Gastrocnemius medialis (tissue), 4 donors: ENCODE measurements around the gene GSPT1. TPM values are rescaled to one million over a fixed set of nuclear protein-coding genes. Genes with fewer than 3 reads are reported as not detected.
"Not testable (repeated sequence)": the region's sequence is repeated elsewhere in the genome, so short reads cannot be mapped to it uniquely, and the experiment has no call there.

Source experiments
- ATAC-seq, 2 donors: fragments of 150-250 bp; one replicate each; pipeline ENCODE4 v1.9.1; 2016
- DNase-seq, 2 donors: peaks; one replicate each; pipeline ENCODE4 v3.0.0-alpha.2; 2019
- H3K27ac ChIP-seq, 4 donors: fragments of 200-600 bp; sonication (generic); 1 replicate in 1 of 4; 2 replicates in 3 of 4; pipeline ENCODE4 v1.5.1; 2016 to 2018; ENCODE audit warnings: mild to moderate bottlenecking in 2 of 4, moderate library complexity in 1 of 4
- H3K27me3 ChIP-seq, 3 donors: fragments of 200-600 bp; sonication (generic) in 2 of 3; 1 replicate in 1 of 3; 2 replicates in 2 of 3; pipeline versions ENCODE4 v1.5.1 to v1.6.0; 2016 to 2019; ENCODE audit warnings: mild to moderate bottlenecking in 1 of 3, moderate library complexity in 1 of 3
- H3K36me3 ChIP-seq, 2 donors: fragments of 200-600 bp; sonication (generic) in 1 of 2; one replicate each; pipeline ENCODE4 v1.5.1; 2017 to 2018
- H3K4me1 ChIP-seq, 2 donors: fragments of 200-600 bp; sonication (generic) in 1 of 2; one replicate each; pipeline ENCODE4 v1.5.1; 2016 to 2017; ENCODE audit warnings: mild to moderate bottlenecking in 2 of 2
- H3K4me3 ChIP-seq, 4 donors: fragments of 200-600 bp; sonication (generic) in 3 of 4; 1 replicate in 1 of 4; 2 replicates in 3 of 4; pipeline ENCODE4 v1.5.1; 2016 to 2019; ENCODE audit warnings: mild to moderate bottlenecking in 2 of 4
- H3K9me3 ChIP-seq, 3 donors: fragments of 200-600 bp; sonication (generic) in 2 of 3; 1 replicate in 1 of 3; 2 replicates in 2 of 3; pipeline ENCODE4 v1.5.1; 2016 to 2019
- POLR2A ChIP-seq, 2 donors: fragments of 450-650 bp; IDR thresholded peaks; one replicate each; pipeline ENCODE4 v1.6.1; 2017; ENCODE audit warnings: antibody characterized with exemption in 2 of 2, mild to moderate bottlenecking in 2 of 2, moderate library complexity in 2 of 2
- in situ Hi-C, 4 donors: fragments of 200-750 bp; cut with MboI; loops; one replicate each; pipeline versions ENCODE4 v1.15.0 to v1.8.0; 2017; ENCODE audit warnings: low sequenced_read_pairs in 4 of 4
- intact Hi-C: fragments of 100-400 bp; cut with DNase I; formaldehyde crosslinking; loops from one replicate; pipeline ENCODE4 v1.15.1; 2023; ENCODE audit warnings: low total_unique reads
- total RNA-seq, 4 donors: library from RNA; depleted of rRNA; stranded (reverse); fragments of >200 nt; gene quantifications; one replicate each; pipeline versions ENCODE4 v1.1.0 to v1.2.3, GENCODE V29; 2016
- TF ChIP-seq, protein P1 (sequence below), 5 experiments: fragments of 450-650 bp in 3 of 5; fragments of 200-600 bp in 2 of 5; sonication (generic) in 2 of 5; IDR thresholded peaks in 4 of 5; conservative IDR thresholded peaks in 1 of 5; 1 replicate in 4 of 5; 2 replicates in 1 of 5; pipeline ENCODE4 v1.5.1; 2016 to 2019; ENCODE audit warnings: antibody characterized with exemption in 5 of 5, mild to moderate bottlenecking in 3 of 5, moderate library complexity in 3 of 5

GSPT1 gene
- total RNA-seq, 4 donors from 2014 or later, result 86.9 to 169 (median 139) TPM

DNA sequence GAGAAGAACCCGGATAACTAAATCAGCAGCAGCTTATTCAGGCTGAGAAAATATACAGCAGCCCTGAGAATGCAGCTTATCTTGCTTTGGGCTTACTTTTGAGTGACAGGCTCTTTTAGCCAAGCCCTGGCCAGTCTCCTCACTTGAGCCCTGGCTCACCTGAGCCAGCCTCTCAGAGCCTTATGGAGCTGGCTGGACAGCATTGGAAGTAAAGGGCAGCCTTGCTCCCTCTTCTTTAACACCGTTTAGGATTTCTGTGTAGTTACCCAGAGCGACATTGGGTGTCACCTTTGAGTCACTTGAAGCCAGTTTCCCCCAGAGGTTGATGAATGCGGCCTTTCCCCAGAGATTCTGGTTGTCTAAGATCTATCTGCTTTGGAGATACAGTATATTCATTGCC lies 33.8 kb upstream of the GSPT1 start:
- ATAC-seq, result peak in 1 of 2 donors; percentile 74
- in situ Hi-C loops, result no loop called here
- no peaks in the 10 kb centered on the region for H3K4me1 ChIP-seq
- H3K4me3 ChIP-seq, result no peak overlapping the region
- intact Hi-C loops, result loop anchor here (1.0 kb wide), 1 partner anchor 119 kb away; no protein-coding TSS in a partner anchor
- no peak overlapping the region for H3K27ac ChIP-seq
- no peaks in the 10 kb centered on the region for H3K9me3 ChIP-seq
- TF ChIP-seq, protein P1, sequence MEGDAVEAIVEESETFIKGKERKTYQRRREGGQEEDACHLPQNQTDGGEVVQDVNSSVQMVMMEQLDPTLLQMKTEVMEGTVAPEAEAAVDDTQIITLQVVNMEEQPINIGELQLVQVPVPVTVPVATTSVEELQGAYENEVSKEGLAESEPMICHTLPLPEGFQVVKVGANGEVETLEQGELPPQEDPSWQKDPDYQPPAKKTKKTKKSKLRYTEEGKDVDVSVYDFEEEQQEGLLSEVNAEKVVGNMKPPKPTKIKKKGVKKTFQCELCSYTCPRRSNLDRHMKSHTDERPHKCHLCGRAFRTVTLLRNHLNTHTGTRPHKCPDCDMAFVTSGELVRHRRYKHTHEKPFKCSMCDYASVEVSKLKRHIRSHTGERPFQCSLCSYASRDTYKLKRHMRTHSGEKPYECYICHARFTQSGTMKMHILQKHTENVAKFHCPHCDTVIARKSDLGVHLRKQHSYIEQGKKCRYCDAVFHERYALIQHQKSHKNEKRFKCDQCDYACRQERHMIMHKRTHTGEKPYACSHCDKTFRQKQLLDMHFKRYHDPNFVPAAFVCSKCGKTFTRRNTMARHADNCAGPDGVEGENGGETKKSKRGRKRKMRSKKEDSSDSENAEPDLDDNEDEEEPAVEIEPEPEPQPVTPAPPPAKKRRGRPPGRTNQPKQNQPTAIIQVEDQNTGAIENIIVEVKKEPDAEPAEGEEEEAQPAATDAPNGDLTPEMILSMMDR (IDR thresholded peaks at IDR 0.05 in 4 of 5, conservative IDR thresholded peaks at IDR 0.05 in 1 of 5), result peak in 4 of 5 experiments; percentile 24 to 41 (median 26)
- no peak for TF ChIP-seq POLR2A (IDR thresholded peaks at IDR 0.05)
- no peaks in the 10 kb centered on the region for H3K36me3 ChIP-seq
- DNase-seq, result peak in 1 of 2 donors; percentile 2
- no peaks in the 10 kb centered on the region for H3K27me3 ChIP-seq

DNA sequence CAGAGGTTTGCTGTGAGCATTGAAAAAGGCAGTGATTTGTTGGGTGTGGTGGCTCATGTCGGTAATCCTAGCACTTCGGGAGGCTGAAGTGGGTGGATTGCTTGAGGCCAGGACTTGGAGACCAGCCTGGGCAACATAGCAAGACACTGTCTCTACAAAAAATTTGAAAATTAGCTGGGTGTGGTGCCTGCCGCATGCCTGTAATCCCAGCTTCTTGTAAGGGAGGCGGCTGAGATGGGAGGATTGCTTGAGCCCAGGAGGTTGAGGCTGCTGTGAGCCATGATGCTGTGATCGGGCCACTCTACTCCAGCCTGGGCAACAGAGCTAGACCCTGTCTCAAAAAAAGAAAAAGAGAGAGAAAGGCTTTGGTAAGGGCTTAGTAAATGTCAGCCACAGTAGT lies 33.1 kb upstream of the GSPT1 start:
- Histone ChIP-seq H3K4me1 (no peaks in the 10 kb centered on the region), H3K27ac (no peak overlapping the region), H3K36me3 (no peaks in the 10 kb centered on the region), H3K4me3 (no peak overlapping the region), H3K9me3 (no peaks in the 10 kb centered on the region), H3K27me3 (no peaks in the 10 kb centered on the region)
- TF ChIP-seq, protein P1 (IDR thresholded peaks at IDR 0.05 in 4 of 5, conservative IDR thresholded peaks at IDR 0.05 in 1 of 5), result no peak
- no peak for TF ChIP-seq POLR2A (IDR thresholded peaks at IDR 0.05)
- ATAC-seq (no peak), DNase-seq (no peak)
- in situ Hi-C loops (no loop called here), intact Hi-C loops (loop anchor here (1.0 kb wide), 1 partner anchor 119 kb away; no protein-coding TSS in a partner anchor)

DNA sequence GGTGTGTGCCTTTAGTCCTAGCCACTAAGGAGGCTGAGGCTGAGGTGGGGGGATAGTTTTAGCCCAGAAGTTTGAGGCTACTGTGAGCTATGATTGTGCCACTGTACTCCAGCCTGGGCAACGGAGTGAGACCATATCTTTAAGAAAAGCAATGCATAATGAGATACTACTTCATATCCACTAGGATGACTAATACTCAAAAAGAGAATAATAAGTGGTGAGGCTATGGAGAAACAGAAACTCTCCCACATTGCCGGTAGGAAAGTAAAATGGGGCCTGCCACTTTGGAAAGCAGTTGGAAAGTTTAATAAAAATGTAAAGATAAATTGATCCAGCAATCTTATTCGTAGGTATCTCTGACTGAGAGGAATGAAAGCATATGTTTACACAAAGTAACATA lies 30.7 kb upstream of the GSPT1 start:
- in situ Hi-C loops, result no loop called here
- ATAC-seq, result no peak

DNA sequence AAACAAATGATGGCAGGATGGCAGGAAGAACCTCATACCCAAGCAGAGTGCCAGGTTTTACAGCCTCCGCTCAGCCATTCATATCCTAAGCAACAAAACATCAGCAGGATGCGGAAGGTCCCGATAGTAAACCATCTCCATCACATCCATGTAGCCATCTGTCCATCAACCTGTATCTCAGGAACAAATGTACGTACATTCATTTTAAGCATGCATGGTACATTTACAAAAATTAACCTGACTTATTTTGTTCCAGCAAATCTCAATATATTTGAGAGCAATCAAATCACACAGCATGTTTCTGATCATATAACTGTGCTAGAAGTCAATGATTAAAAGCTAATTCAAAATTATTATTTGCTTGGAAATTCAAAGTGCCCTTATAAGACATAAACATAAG lies 26.2 kb upstream of the GSPT1 start, which contains the start of gene NPIPB2:
NPIPB2 (minus strand) TSS at position 101 of the 400 bp plus-strand sequence; CDS start at position 101, 0 bp downstream.
- H3K36me3 ChIP-seq, H3K4me1 ChIP-seq, H3K4me3 ChIP-seq, in situ Hi-C loops, H3K27me3 ChIP-seq, DNase-seq, ATAC-seq, H3K9me3 ChIP-seq, intact Hi-C loops, H3K27ac ChIP-seq: not testable (repeated sequence)

More for the DNA sequence above, 30.7 kb upstream of the GSPT1 start:
- TF ChIP-seq, protein P1 (IDR thresholded peaks at IDR 0.05 in 4 of 5, conservative IDR thresholded peaks at IDR 0.05 in 1 of 5), result no peak
- no peak for TF ChIP-seq POLR2A (IDR thresholded peaks at IDR 0.05)
- Histone ChIP-seq H3K36me3 (no peaks in the 10 kb centered on the region), H3K27me3 (no peaks in the 10 kb centered on the region), H3K4me3 (no peak overlapping the region), H3K4me1 (no peaks in the 10 kb centered on the region), H3K27ac (no peak overlapping the region), H3K9me3 (no peaks in the 10 kb centered on the region)
- intact Hi-C loops, result no loop called here
- DNase-seq, result no peak

DNA sequence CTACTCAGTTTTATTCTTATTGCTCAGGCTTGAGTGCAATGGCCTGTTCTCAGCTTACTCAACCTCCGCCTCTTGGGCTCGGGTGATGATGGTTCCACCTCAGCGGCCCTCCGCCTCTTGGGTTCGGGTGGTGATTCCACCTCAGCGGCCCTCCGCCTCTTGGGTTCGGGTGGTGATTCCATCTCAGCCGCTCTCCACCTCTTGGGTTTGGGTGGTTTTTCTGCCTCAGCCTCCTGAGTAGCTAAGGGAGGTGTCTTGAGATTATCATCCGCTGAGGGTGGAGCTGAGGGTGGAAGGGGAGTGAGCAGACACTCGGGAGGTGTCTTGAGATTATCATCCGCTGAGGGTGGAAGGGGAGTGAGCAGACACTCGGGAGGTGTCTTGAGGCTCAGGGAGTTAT lies 11.6 kb upstream of the GSPT1 start:
- H3K4me3 ChIP-seq, DNase-seq, H3K36me3 ChIP-seq, H3K27ac ChIP-seq, H3K27me3 ChIP-seq, intact Hi-C loops, in situ Hi-C loops, H3K9me3 ChIP-seq, H3K4me1 ChIP-seq, ATAC-seq: not testable (repeated sequence)

DNA sequence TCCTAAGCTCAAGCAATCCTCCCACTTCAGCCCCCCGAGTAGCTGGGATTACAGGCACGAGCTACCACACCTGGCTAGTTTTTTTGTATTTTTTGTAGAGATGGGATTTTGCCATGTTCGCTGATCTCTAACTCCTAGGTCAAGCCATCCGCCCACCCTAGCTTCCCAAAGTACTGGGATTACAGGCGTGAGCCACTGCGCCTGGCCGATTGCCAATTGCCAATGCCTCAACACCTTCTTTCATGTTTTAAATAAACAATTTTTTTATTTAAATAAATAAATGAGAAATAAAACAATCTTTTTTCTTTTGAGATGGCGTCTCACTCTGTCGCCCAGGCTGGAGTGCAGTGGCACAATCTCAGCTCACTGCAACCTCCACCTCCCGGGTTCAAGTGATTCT lies 8.3 kb upstream of the GSPT1 start:
- in situ Hi-C loops, result loop anchor here in 1 of 4 donors (25.0 kb wide), 1 partner anchor 137 kb away; the partner anchor contains the start of gene ZC3H7A
- H3K4me1 ChIP-seq, H3K36me3 ChIP-seq, intact Hi-C loops, H3K9me3 ChIP-seq, ATAC-seq, H3K27ac ChIP-seq, H3K27me3 ChIP-seq, DNase-seq, H3K4me3 ChIP-seq: not testable (repeated sequence)
